ENCODE measurements around the gene ALOX5AP.

DNA sequence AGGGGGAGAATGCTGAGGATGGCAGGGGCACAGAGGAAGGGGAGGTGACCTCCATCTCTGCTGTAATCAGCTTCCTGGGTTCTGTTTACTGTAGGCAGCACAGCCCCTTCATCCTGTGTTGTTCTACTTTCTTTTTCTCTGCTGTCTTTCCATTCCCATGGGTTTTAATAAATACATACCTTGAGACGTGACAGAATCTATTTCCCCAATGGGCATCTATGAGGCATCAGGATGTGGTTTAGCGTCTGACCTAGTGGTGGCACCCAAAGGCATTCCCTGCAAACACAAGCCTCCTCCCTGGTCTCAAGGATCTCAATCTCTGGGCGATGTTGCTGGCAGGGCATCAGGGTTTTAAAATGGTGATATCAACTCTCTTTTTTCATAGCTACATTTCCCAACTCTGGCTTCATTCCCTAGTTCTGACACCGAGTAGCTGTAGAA lies 60.8 kb downstream of the ALOX5AP start:
- TF ChIP-seq POLR2A (IDR thresholded peaks at IDR 0.05; ENCODE audit: low read depth, low read length), result no peak
- no peak for TF ChIP-seq POLR2AphosphoS5 (IDR thresholded peaks at IDR 0.05; ENCODE audit: low read depth, low read length)
- TF ChIP-seq TAF1 (IDR thresholded peaks at IDR 0.05; ENCODE audit: borderline replicate concordance, low read depth, low read length), result no peak

All from GM12892 (cell line).